NCI-H2196 treated with DMSO at 0.1 percent for 48 hours (cell line): ENCODE results near the gene MS4A13.
"Not testable (repeated sequence)": the region's sequence is repeated elsewhere in the genome, so short reads cannot be mapped to it uniquely, and the experiment has no call there.

ENCODE experiments used
- DNase-seq: peaks from one replicate; lab custom pipeline; 2025; ENCODE audit not compliant: unreplicated experiment; lab: John Stamatoyannopoulos, UW

The MS4A13 gene

GRCh38 chr11:60515144-60515855 is at the start of gene MS4A13:
Gene MS4A13, plus strand, starts transcription at chr11:60515392. Its CDS starts 2,692 bp downstream, at chr11:60518084.
- DNase-seq = no peak

GRCh38 chr11:60468829-60469228 is 46.4 kb upstream of the MS4A13 start:
- no peak for DNase-seq

GRCh38 chr11:60469723-60470122 is 45.5 kb upstream of the MS4A13 start:
- no peak for DNase-seq

- DNase-seq = no peak
These were observed 38.2 kb upstream of the MS4A13 start for GRCh38 chr11:60477035-60477445.

GRCh38 chr11:60482361-60482760 is 32.8 kb upstream of the MS4A13 start:
- DNase-seq = no peak

GRCh38 chr11:60485987-60486386 is 29.2 kb upstream of the MS4A13 start:
- DNase-seq = no peak

GRCh38 chr11:60492488-60493009 is 22.6 kb upstream of the MS4A13 start, which contains the start of gene MS4A12:
Gene MS4A12, plus strand, starts transcription at chr11:60492778. Its CDS starts 4,541 bp downstream, at chr11:60497319.
- DNase-seq = no peak

GRCh38 chr11:60493454-60493853 is 21.7 kb upstream of the MS4A13 start:
- no peak for DNase-seq

- DNase-seq = no peak
These were observed 16.8 kb upstream of the MS4A13 start for GRCh38 chr11:60498399-60498798.

GRCh38 chr11:60498853-60499252 is 16.3 kb upstream of the MS4A13 start:
- no peak for DNase-seq

GRCh38 chr11:60500276-60500910 is 14.8 kb upstream of the MS4A13 start:
- DNase-seq = no peak

GRCh38 chr11:60502221-60502775 is 12.9 kb upstream of the MS4A13 start:
- DNase-seq = no peak

GRCh38 chr11:60504219-60504905 is 10.8 kb upstream of the MS4A13 start:
- DNase-seq = no peak

- DNase-seq = not testable (repeated sequence)
These were observed 5.6 kb upstream of the MS4A13 start for GRCh38 chr11:60509609-60510008.

- DNase-seq = not testable (repeated sequence)
These were observed 5.0 kb upstream of the MS4A13 start for GRCh38 chr11:60510209-60510608.

- DNase-seq = no peak
These were observed 3.8 kb upstream of the MS4A13 start for GRCh38 chr11:60511393-60511792.

GRCh38 chr11:60512651-60513225 is 2.5 kb upstream of the MS4A13 start:
- no peak for DNase-seq

GRCh38 chr11:60513496-60514460 is 1.4 kb upstream of the MS4A13 start:
- no peak for DNase-seq

GRCh38 chr11:60528465-60528864 is 13.3 kb downstream of the MS4A13 start:
- DNase-seq = no peak

- DNase-seq = no peak
These were observed 13.7 kb downstream of the MS4A13 start for GRCh38 chr11:60528934-60529333.
